SK-N-SH (cell line): Measurements from ENCODE around the gene MYO1D.

ENCODE experiments used
- CTCF ChIP-seq: fragments of 200-600 bp; sonication (generic); IDR thresholded peaks from 2 replicates; pipeline ENCODE4 v1.6.1; 2017; ENCODE audit warnings: antibody characterized with exemption, mild to moderate bottlenecking, moderate library complexity
- EP300 ChIP-seq, 2 experiments: IDR thresholded peaks; 2 replicates each; pipeline versions ENCODE4 v1.4.0 to v1.6.1; 2012; ENCODE audit warnings: borderline replicate concordance in 1 of 2, low read depth in 1 of 2, low read length in 1 of 2
- GATA2 ChIP-seq: sonication (generic); formaldehyde crosslinking; IDR thresholded peaks from 2 replicates; pipeline ENCODE4 v1.5.0; 2020; ENCODE audit warnings: mild to moderate bottlenecking, missing genetic modification reagents
- POLR2AphosphoS5 ChIP-seq: IDR thresholded peaks from 2 replicates; pipeline ENCODE4 v1.6.1; 2012; ENCODE audit warnings: low read depth, low read length
- RFX5 ChIP-seq: IDR thresholded peaks from 2 replicates; pipeline ENCODE4 v1.6.1; 2012; ENCODE audit warnings: mild to moderate bottlenecking, improper control_type of control experiment, low read length
- SIN3A ChIP-seq: IDR thresholded peaks from 2 replicates; pipeline ENCODE4 v1.6.1; 2012; ENCODE audit warnings: low read depth, mild to moderate bottlenecking, low read length, moderate library complexity, borderline replicate concordance
- TEAD4 ChIP-seq: IDR thresholded peaks from 2 replicates; pipeline ENCODE4 v1.4.0; 2012; ENCODE audit warnings: mild to moderate bottlenecking, borderline replicate concordance; ENCODE audit not compliant: insufficient read depth
- YY1 ChIP-seq: IDR thresholded peaks from 2 replicates; pipeline ENCODE4 v1.4.0; 2012; ENCODE audit warnings: low read depth, mild to moderate bottlenecking
- TF ChIP-seq, protein P1 (sequence below): IDR thresholded peaks from 2 replicates; pipeline ENCODE4 v1.4.0; 2012; ENCODE audit warnings: low read depth, borderline replicate concordance

GRCh38 chr17:32777436-32777835 is 99.5 kb downstream of the MYO1D start:
- TF ChIP-seq GATA2 (CRISPR knock-in tag) (no peak), POLR2AphosphoS5 (no peak), CTCF (no peak), YY1 (no peak), EP300 (IDR thresholded peaks at IDR 0.05; ENCODE audit: borderline replicate concordance in 1 of 2, low read depth in 1 of 2, low read length in 1 of 2) (no peak), TEAD4 (no peak), RFX5 (no peak), SIN3A (no peak)
- TF ChIP-seq, protein P1, sequence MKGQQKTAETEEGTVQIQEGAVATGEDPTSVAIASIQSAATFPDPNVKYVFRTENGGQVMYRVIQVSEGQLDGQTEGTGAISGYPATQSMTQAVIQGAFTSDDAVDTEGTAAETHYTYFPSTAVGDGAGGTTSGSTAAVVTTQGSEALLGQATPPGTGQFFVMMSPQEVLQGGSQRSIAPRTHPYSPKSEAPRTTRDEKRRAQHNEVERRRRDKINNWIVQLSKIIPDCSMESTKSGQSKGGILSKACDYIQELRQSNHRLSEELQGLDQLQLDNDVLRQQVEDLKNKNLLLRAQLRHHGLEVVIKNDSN = no peak
